ENCODE results near the gene SMAD6. TPM values are rescaled to one million over a fixed set of nuclear protein-coding genes. Genes with fewer than 3 reads are reported as not detected.

The SMAD6 gene
- total RNA-seq, 4 donors from 2014 or later, result 59.3 to 118 (median 62.3) TPM

- no peak overlapping the region for H3K4me3 ChIP-seq (replicated peaks in 1 of 3)
- H3K36me3 ChIP-seq, result no peaks in the 10 kb centered on the region
- no peaks in the 10 kb centered on the region for H3K9me3 ChIP-seq
- intact Hi-C loops (cut with DNase I), result no loop called here
- no peaks in the 10 kb centered on the region for H3K27me3 ChIP-seq
- TF ChIP-seq POLR2A (IDR thresholded peaks at IDR 0.05), result peak in 1 of 2 donors; percentile 34
- TF ChIP-seq CTCF (IDR thresholded peaks at IDR 0.05), result no peak
- WGBS, 2 donors, result 18 to 24% methylated on average over 13 to 14 of the region's 23 CpGs
- peaks cover 60 to 90% of the 10 kb centered on the region in 2 donors for H3K4me1 ChIP-seq
- H3K27ac ChIP-seq, result peak overlapping the region; percentile 84 to 92 (median 89)
- peak; percentile 100 for DNase-seq
Measured at GRCh38 chr15:66763186-66764071, 61.4 kb downstream of the SMAD6 start.

DNA sequence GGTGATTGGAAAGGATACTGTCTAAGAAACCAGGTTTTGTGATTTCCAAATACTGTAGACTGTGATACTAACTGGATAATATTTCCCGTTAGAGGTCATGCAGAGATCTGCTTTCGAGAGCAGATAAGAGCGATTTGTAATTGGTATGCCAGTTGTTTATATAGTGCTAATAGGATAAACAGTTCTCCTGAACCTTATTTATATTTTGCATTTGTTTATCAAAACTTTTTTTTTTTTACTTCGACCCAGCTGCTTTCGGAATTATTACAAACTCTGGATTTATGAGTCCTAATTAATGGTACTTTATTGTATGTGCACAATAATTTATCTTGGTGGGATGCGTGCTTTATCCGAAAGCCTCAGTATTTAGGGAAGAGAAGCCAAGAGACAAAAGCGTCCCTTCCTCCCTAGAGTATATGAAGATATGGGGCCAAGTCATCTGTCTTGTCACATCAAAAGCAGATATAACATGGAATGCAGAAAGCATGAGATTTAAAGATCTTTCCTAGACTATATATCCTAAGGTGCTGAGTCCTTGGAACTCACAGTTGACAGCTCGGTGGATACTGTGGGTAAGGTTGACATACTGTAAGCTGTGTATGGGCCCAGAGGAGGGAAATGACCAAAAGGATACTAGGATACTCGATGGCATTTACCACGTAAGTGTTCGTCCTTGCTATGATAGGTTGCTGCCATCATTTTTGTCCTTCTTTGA lies 62.2 kb downstream of the SMAD6 start:
- WGBS, 2 donors, result 68 to 74% methylated on average over 12 of the region's 12 CpGs
- Histone ChIP-seq H3K27me3 (no peaks in the 10 kb centered on the region), H3K9me3 (no peaks in the 10 kb centered on the region), H3K27ac (peak overlapping the region; percentile 84 to 92 (median 89)), H3K36me3 (no peaks in the 10 kb centered on the region), H3K4me1 (peaks cover 55 to 84% of the 10 kb centered on the region in 2 donors), H3K4me3 (replicated peaks in 1 of 3) (no peak overlapping the region)
- intact Hi-C loops (cut with DNase I), result no loop called here
- no peak for DNase-seq
- no peak for TF ChIP-seq POLR2A (IDR thresholded peaks at IDR 0.05)
- TF ChIP-seq CTCF (IDR thresholded peaks at IDR 0.05), result no peak

DNA sequence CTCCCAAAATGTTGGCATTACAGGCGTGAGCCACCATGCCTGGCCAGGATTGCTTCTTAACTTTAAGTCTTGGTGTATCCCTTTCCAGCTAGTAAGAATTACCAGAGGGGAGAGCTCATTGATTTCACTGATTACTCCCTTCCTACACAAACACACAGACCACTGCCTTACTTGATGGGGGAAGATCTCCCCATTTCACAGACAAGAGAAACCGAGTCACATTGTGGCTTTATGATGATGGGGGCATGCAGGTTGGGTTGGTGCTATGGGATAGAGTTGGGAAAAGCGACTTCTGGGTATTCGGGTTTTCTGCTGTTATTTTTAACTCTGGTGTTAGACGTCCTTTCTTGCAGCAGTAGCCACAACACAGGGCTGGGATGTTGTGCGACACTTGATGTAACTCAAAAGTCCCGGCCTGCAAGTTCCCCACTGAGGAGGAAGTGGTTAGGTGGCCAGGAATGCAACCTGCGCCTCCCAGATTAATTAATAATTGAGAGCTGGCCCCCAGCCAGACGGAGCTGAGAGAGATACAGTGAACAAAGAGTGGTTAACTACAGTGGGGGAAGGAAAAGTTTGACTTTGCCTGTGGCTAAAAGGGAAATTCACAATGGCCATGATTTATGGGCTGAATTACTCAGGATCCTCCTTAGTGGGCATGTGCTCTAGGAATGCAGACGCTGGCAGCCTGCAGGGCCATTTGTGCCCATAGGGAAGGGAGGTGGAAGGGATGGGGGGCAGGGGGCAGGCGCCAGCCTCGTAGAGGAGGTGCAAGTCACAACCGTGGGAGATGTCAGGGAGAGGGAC lies 63.6 kb downstream of the SMAD6 start:
- Histone ChIP-seq H3K27ac (peak overlapping the region in 2 of 3 donors; percentile 89 to 92), H3K27me3 (no peaks in the 10 kb centered on the region), H3K4me1 (peaks cover 61 to 84% of the 10 kb centered on the region in 2 donors), H3K4me3 (replicated peaks in 1 of 3) (no peak overlapping the region), H3K9me3 (no peaks in the 10 kb centered on the region), H3K36me3 (no peaks in the 10 kb centered on the region)
- TF ChIP-seq CTCF (IDR thresholded peaks at IDR 0.05), result no peak
- no peak for TF ChIP-seq POLR2A (IDR thresholded peaks at IDR 0.05)
- intact Hi-C loops (cut with DNase I), result no loop called here
- 38 to 45% methylated on average over 13 of the region's 13 CpGs for WGBS, 2 donors
- peak; percentile 40 to 65 for DNase-seq

DNA sequence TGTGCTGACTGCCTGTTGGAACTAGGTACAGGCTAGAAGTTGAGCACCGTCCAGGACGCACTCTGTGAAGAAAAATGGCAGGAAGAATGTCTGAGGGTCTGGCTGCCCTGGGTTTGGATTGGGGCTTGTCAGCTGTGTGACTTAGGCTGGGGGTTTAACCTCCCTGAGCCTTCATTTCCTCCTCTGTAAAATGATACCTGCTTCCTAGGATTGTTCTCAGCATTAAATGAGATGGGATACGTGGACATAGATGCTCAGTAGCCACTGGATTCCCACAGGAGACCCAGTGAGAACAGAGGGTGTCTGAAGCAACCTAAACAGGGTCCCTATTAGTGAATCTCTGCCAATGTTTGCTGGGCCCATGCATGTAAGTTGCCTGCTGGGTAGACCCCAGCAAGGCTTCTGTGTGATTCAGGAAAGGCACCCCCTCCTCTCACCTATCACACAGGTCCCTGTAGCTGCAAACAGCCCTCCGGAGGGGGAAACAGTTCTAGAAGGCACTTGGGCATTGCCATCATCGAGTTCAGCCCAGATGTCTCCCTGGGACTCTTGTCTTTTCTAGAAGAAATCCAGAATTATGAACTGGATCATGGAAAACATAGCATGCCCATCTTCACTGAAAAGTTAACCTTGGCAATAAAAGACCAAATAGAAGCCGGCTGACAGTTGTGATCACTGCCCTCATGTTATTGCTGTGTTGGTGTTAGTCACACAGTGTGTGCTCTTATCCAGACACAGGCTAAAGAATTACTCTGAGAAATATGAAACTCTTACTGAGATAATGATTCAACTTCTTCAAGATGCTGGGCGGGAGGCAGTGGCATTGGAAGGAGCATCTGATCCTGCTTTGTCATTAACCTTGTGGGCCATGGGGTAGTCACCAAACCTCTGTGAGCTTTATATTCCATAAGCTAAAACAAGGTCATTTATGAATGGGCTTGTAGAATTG lies 64.5 kb downstream of the SMAD6 start:
- WGBS, 2 donors, result 73 to 77% methylated on average over 7 of the region's 7 CpGs
- no peak for DNase-seq
- no peaks in the 10 kb centered on the region for H3K9me3 ChIP-seq
- H3K36me3 ChIP-seq, result no peaks in the 10 kb centered on the region
- TF ChIP-seq CTCF (IDR thresholded peaks at IDR 0.05), result no peak
- no peak for TF ChIP-seq POLR2A (IDR thresholded peaks at IDR 0.05)
- intact Hi-C loops (cut with DNase I), result no loop called here
- no peak overlapping the region for H3K4me3 ChIP-seq (replicated peaks in 1 of 3)
- H3K27ac ChIP-seq, result peak overlapping the region in 2 of 3 donors; percentile 89 to 92
- H3K4me1 ChIP-seq, result peaks cover 60 to 84% of the 10 kb centered on the region in 2 donors
- H3K27me3 ChIP-seq, result no peaks in the 10 kb centered on the region
